ENCODE measurements around the gene MT1A.

DNA sequence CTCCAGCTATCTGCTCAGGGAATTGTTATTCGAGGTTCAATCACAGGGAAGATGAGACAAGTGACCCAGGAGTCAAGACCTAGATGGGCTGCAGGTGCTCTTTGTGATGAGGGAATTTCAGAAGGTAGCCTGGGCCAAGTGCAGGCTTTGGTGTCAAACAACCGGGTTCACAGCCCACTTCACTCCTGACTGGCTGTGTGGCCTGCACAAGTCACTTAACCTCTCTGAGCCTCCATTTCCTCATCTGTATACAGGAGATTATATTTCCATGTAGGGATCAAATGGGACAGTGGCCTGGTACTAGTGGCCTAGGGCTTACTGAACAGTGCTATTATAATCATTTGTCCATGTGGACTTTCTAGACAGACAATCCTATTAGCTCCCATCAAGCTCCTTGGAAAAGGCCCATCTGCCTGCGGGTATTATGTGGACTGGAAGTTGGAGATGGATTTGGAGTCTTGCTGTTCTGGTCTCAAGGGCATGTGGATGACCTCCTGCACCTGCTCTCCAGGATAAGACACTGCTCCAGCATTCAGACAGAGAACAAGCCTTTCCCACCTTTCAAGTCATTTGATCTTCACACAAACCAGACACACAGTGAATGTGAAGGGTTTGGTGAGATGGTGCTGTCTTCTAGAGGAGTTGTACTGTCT lies 40.7 kb downstream of the MT1A start:
- TF ChIP-seq CTCF (IDR thresholded peaks at IDR 0.05) = no peak
- no peak for TF ChIP-seq EP300 (IDR thresholded peaks at IDR 0.05)

All from ovary (tissue), 3 donors.